ENCODE results near the gene ENO4.

DNA sequence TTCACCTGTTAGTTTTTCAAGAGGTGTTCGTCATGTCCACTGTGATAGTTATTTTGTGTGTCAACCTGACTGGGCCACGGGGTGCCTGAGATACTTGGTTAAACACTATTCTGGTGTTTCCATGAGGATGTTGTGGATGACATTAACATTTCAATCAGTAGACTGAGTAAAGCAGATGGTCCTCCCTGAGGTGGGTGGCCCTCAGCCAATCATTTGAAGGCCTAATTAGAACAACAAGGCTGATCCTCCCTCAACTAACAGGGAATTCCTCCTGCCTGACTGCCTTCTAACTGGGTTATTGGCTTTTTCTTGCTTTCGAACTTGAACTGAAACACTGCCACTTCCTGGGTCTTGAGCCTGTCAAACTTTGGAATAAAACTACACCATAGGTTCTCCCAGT lies 75.8 kb downstream of the ENO4 start:
- TF ChIP-seq, protein P1, sequence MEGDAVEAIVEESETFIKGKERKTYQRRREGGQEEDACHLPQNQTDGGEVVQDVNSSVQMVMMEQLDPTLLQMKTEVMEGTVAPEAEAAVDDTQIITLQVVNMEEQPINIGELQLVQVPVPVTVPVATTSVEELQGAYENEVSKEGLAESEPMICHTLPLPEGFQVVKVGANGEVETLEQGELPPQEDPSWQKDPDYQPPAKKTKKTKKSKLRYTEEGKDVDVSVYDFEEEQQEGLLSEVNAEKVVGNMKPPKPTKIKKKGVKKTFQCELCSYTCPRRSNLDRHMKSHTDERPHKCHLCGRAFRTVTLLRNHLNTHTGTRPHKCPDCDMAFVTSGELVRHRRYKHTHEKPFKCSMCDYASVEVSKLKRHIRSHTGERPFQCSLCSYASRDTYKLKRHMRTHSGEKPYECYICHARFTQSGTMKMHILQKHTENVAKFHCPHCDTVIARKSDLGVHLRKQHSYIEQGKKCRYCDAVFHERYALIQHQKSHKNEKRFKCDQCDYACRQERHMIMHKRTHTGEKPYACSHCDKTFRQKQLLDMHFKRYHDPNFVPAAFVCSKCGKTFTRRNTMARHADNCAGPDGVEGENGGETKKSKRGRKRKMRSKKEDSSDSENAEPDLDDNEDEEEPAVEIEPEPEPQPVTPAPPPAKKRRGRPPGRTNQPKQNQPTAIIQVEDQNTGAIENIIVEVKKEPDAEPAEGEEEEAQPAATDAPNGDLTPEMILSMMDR (IDR thresholded peaks at IDR 0.05; ENCODE audit: insufficient read depth, low read depth, low read length): no peak
- TF ChIP-seq EZH2 (IDR thresholded peaks at IDR 0.05; ENCODE audit: insufficient read depth, low read length): no peak
